ENCODE data around the gene TRIM54.
"Not testable (repeated sequence)": the region's sequence is repeated elsewhere in the genome, so short reads cannot be mapped to it uniquely, and the experiment has no call there.

Gene TRIM54

DNA sequence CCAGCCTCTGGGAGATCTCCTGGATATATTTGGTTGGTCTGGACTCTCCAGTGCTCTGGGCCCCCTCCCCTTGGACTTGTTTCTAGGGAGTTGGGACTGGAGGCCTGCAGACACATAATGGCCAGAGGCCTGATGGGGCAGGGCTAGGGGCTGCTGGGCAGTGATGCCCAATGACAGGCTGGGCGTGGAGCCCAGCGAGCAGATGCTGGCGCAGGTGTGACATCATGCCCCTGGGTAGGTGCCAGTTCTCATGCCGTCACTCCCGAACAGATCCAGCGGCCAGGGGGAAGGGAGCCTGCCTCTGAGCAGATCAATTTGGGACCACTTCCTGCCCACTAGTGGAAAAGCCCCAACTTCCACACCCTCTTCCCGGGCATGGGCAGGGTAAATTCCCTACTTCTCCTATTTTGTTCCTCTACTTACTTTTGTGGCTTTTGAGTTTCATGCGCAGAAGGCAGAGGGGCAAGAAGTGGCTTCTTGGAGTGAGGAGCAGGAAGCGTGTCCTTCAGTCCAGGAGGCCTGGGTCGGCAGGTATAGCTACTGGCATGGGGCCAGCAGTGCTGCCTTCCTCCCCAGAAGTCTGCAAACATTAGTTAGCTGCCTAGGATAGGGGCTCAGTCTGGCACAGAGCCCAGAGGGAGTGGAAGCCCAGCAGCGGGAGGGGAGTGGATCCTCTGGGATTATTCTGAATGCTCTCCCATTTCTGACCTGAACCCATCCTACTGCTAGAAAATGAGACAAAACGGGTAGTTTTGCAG is 34.6 kb downstream of the TRIM54 start:
- DNase-seq, result no peak

DNA sequence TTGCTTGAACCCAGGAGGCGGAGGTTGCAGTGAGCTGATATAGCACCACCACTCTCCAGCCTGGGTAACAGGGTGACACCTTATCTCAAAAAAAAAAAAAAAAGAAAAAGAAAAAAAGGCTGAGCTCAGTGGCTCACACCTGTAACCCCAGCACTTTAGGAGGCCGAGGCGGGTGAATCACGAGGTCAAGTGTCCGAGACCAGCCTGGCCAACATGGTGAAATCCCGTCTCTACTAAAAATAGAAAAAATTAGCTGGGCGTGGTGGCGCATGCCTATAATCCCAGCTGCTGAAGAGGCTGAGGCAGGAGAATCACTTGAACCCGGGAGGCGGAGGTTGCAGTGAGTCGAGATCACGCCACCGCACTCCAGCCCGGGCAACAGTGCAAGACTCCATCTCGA is 37.6 kb downstream of the TRIM54 start:
- DNase-seq, result not testable (repeated sequence)

- DNase-seq, result peak in 1 of 2 donors; percentile 18
Observed at GRCh38 chr2:27320958-27321543, 38.8 kb downstream of the TRIM54 start.

DNA sequence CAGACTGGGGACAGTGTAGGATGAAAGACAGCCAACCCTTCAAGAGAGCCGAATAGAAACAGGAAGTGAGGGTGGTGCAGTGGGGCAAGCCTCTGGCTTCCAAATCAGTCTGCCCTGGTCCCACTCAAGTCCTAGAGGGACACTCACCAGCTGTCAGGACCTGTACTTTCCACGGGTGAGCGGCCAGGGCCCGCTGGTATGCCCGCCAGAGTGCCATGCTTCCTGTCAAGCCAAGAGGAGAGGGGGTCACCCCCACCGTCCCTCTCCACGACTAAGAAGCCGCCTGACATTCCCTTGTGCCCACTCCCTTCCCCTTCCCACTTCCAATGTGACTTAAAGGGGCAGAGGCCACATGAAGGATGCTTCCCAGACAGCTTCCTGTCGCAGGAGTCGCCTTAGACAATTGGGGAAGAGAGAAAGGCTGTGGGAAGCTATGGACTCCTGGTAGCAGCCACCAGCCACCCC is 40.1 kb downstream of the TRIM54 start:
- DNase-seq, result peak in 1 of 2 donors; percentile 16

- peak; percentile 88 for DNase-seq
Observed at GRCh38 chr2:27322766-27323595, 40.8 kb downstream of the TRIM54 start, which contains the start of gene MPV17. MPV17 (minus strand) TSS chr2:27323097; CDS start chr2:27322517, 580 bp downstream.

DNA sequence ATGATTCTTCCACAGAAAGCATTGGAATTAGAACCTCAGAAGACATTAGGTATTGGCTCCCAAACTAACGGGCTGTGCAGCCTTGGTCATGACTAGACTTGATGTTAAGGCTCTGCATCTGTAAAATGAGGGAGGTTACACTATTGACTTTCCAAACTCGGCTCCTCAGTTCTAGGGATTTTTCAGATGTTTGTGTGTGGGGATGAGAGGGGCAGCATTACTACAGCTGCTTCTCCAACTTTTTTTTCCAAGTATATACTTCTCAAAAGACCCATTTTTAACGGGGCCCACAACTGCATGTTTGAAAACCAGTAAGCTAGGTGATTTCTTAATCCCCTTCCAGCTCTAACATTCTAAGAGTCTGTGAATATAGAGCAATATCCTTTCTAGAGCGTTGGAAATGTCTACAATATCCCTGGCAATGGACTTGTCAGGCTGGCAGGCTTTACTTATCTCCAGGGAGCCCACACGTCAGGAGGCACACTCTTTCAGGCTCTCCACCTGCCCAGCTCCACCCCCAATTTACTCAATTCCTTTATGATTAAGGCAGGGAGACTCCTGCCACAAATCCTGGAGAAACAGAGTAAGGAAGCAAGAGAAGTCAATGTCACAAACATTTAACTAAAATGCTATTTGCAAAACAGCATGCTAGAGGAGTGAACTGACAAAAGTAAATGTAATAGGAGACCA is 41.5 kb downstream of the TRIM54 start:
- DNase-seq, result no peak

DNA sequence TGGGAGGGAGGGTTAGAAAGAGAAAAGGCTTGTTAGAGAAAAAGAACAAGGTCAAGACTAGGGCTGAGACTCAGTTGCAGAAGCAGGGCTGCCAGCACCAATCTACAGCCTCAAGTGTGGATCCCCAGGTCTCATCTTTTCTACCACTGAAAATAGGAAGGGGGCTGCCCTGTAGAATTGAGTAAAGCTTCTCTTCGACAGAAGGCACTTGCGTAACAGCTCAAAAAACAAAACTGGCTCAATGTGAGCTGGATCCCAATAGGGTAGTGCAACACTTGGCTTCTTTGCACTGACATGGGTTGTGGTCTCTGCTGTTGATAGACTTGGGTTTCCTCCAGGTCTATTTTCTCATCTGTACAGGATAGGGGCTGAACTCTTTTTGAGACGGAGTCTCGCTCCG is 42.5 kb downstream of the TRIM54 start:
- no peak for DNase-seq

DNA sequence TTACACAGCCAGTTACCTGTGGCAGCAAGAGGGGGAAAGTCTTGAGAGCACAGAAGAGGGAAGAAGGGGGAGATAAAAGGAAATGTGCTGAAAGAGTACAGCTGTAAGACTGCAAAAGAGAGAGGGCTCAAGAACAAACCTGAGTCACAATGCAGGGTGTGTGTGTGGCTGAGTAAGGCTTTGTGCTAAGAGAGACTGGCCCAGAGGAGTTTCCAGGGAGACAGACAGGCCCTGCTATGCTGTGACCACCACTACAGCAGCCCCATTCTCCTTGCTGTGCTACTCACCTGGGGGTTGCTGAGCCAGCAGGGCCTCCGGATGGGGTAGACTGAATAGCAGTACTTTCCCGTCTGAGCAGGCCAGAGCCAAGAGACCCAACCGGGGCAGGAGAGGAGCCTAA is 53.1 kb downstream of the TRIM54 start:
- DNase-seq, result no peak

- no peak for DNase-seq
Observed at GRCh38 chr2:27336173-27336572, 53.9 kb downstream of the TRIM54 start.

- DNase-seq, result no peak
Observed at GRCh38 chr2:27347641-27348040, 65.4 kb downstream of the TRIM54 start.

GRCh38 chr2:27350106-27350693 is 68.0 kb downstream of the TRIM54 start:
- no peak for DNase-seq

DNA sequence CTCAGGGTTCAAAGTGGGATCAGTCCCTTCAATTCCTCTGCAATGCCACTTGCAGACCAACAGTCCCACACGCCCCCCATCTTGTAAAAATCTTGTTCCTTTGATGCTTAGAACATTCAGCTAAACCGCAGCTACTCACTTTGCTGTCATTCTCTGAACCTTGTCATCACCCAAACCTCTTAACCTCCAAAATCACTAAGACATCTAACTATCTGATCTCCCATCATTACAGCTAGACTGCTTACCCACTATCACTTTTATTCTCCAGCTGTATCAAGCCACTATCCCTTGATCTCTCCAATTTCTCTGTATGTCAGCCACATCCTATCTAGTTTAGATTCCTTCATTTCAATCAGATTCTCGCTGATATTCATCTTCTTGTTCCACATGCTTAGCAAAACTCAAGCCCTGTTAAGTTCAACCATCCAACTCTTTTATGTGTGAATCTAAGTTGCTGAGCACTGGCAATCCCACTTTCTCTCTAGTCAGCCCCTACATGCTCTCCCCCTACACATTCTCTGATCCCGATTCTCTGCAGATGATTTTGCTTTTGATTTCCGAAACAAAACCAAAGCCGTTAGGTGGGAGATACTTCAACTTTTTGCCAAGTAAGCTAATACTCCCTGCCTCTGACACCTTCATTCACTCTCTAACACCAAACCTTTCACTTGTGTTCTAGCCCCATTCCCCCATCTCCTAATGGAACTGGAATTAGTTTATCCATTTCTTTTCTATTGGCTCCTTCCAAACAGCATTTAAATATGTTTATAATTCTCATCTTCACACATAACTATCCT is 69.8 kb downstream of the TRIM54 start:
- DNase-seq, result no peak

GRCh38 chr2:27353386-27353761 is 71.1 kb downstream of the TRIM54 start:
- not testable (repeated sequence) for DNase-seq

DNA sequence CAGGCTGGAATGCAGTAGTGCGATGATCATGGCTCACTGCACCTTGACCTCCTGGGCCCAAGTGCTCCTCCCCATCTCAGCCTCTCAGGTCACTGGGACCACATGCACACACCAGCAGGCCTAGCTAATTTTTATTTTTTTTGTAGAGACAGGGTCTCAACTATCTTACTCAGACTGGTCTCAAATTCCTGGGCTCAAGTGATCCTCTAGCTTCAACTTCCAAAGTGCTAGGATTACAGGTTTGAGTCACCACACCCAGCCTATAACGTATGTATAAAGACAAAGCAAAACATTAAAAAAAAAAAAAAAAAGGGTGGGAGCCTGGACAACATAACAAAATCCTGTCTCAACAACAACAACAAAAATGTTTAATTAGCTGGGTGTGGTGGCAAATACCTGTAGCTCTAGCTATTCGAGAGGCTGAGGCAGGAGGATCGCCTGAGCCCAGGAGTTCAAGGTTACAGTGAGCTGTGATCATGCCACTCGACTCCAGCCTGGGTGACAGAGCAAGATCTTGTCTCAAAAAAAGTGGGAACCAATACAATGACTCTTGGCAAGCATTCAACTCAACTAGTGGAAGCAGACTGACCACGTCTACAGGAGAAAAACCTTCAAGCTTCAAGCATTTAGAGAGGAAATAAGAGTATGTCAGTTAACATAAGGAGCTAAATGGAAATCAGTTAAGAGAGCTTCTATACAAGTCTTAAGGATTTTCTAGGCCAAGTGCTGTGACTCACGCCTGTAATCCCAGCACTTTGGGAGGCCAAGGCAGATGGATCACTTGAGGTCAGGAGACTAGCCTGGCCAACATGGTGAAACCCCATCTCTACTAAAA is 71.8 kb downstream of the TRIM54 start:
- DNase-seq, result no peak

GRCh38 chr2:27354597-27354927 is 72.3 kb downstream of the TRIM54 start:
- DNase-seq, result no peak

DNA sequence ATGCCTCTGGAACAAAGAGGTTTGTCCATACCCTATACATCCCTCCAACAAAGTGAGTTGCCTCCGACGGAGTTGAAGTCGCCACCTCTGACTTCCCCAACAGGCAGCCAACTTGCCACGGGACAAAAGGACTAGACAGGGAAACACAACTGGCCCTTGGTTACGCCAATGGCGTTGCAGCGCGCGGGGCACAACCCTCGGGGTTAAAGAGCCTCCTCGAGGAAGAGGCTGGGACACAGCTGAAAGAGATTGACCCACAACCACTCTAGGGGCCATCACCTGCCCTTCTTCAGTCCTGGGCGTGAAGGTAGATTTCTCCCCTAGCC is 73.8 kb downstream of the TRIM54 start:
- DNase-seq, result no peak

DNA sequence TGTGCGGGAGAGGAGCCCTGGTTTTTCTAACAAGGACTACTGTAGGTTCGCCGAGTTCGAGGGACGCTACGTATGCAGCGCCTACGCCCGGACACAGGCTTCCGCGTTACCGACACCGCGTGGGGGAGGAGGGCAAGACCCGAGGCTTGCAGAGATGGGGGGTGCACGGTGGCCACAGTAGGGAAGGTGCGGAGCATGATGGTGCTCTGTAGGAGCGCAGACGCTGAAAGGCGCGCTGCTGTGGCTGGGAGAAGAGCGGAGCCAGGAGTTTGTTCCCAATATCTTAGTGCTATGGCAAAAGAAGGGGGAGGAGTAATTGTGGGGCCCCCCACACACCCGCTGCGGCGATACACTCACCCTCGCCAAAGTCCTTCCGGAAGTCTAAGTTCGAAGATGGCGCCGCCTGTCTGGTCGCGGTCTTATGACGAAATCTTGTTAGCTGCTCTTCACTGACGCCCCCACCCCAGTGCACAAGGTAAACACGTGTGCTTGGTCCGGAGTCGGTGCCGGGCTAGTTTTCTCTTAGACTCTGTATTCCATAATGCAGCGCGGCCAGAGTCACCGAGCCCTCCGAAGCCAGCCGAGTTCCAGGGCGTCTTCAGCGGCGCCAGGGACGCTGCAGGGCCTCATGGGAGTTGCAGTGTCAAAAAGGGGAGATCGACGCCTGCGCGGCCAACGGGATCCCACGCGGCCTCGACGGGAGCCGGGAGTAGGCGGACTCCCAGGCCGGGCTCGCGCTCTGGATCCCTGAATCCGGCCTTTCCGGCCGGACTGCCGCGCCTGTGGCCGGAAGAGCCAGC is 74.4 kb downstream of the TRIM54 start, which contains the start of gene GTF3C2:
GTF3C2 (minus strand) TSS at position 383 of the 800 bp plus-strand sequence. CDS start 13,210 bp downstream, outside the sequence.
- peak; percentile 93 for DNase-seq
